SK-N-SH treated with all-trans-retinoic acid at 6 μM for 48 hours (cell line): ENCODE measurements around the gene MEIOSIN.
"Not testable (repeated sequence)": the region's sequence is repeated elsewhere in the genome, so short reads cannot be mapped to it uniquely, and the experiment has no call there.

ENCODE experiments used
- ATAC-seq: fragments of 200-7000 bp; cut with Tn5 transposase; 3 replicates; pipeline ENCODE4 v1.9.1; 2020; ENCODE audit warnings: mild to moderate bottlenecking, moderate library complexity
- ARNTL ChIP-seq: fragments of 450-650 bp; formaldehyde crosslinking; IDR thresholded peaks from 2 replicates; pipeline ENCODE4 v1.5.0; 2020; ENCODE audit warnings: low read depth, mild to moderate bottlenecking, moderate library complexity, borderline replicate concordance
- BACH2 ChIP-seq: fragments of 250-450 bp; sonication (Bioruptor Pico); IDR thresholded peaks from 2 replicates; pipeline ENCODE4 v1.9.0; 2021; ENCODE audit warnings: mild to moderate bottlenecking, borderline replicate concordance
- CREB5 ChIP-seq: fragments of 250-450 bp; sonication (Bioruptor Pico); IDR thresholded peaks from 2 replicates; pipeline ENCODE4 v1.5.1; 2020; ENCODE audit warnings: low read depth, mild to moderate bottlenecking, moderate library complexity
- CSRNP3 ChIP-seq: fragments of 250-450 bp; sonication (Bioruptor Pico); IDR thresholded peaks from 2 replicates; pipeline ENCODE4 v1.5.1; 2021; ENCODE audit warnings: mild to moderate bottlenecking, moderate library complexity
- ESRRG ChIP-seq: fragments of 250-450 bp; sonication (Bioruptor Pico); IDR thresholded peaks from 2 replicates; pipeline ENCODE4 v1.6.1; 2021; ENCODE audit warnings: mild to moderate bottlenecking
- GLIS3 ChIP-seq: fragments of 250-450 bp; sonication (Bioruptor Pico); IDR thresholded peaks from 2 replicates; pipeline ENCODE4 v1.5.0; 2020; ENCODE audit warnings: mild to moderate bottlenecking, moderate library complexity
- ISL1 ChIP-seq: fragments of 250-450 bp; sonication (Bioruptor Pico); IDR thresholded peaks from 2 replicates; pipeline ENCODE4 v2.1.2; 2022; ENCODE audit warnings: mild to moderate bottlenecking, moderate library complexity
- OSR1 ChIP-seq: fragments of 250-450 bp; sonication (Bioruptor Pico); IDR thresholded peaks from 2 replicates; pipeline ENCODE4 v1.8.0; 2022; ENCODE audit warnings: moderate library complexity, mild to moderate bottlenecking, inconsistent platforms
- PATZ1 ChIP-seq: fragments of 250-450 bp; sonication (Bioruptor Pico); IDR thresholded peaks from 2 replicates; pipeline ENCODE4 v1.8.0; 2020; ENCODE audit warnings: mild to moderate bottlenecking, moderate library complexity, borderline replicate concordance
- POU6F1 ChIP-seq: fragments of 250-450 bp; sonication (Bioruptor Pico); IDR thresholded peaks from 2 replicates; pipeline ENCODE4 v1.8.0; 2021; ENCODE audit warnings: low read depth, mild to moderate bottlenecking, moderate library complexity, borderline replicate concordance
- PPARA ChIP-seq: fragments of 250-450 bp; sonication (Bioruptor Pico); IDR thresholded peaks from 2 replicates; pipeline ENCODE4 v1.5.0; 2020; ENCODE audit warnings: mild to moderate bottlenecking, borderline replicate concordance
- RARB ChIP-seq: fragments of 250-450 bp; sonication (Bioruptor Pico); IDR thresholded peaks from 2 replicates; pipeline ENCODE4 v1.8.0; 2021; ENCODE audit warnings: mild to moderate bottlenecking, moderate library complexity
- SNAI2 ChIP-seq: fragments of 250-450 bp; sonication (Bioruptor Pico); IDR thresholded peaks from 2 replicates; pipeline ENCODE4 v1.5.0; 2020; ENCODE audit warnings: mild to moderate bottlenecking, moderate library complexity
- TCF4 ChIP-seq: fragments of 250-450 bp; sonication (Bioruptor Pico); IDR thresholded peaks from 2 replicates; pipeline ENCODE4 v1.8.0; 2021; ENCODE audit warnings: mild to moderate bottlenecking, moderate library complexity, borderline replicate concordance
- TOX ChIP-seq: fragments of 250-450 bp; sonication (Bioruptor Pico); IDR thresholded peaks from 2 replicates; pipeline ENCODE4 v1.8.0; 2021; ENCODE audit warnings: mild to moderate bottlenecking, moderate library complexity, borderline replicate concordance
- ZC3H10 ChIP-seq: fragments of 250-450 bp; sonication (Bioruptor Pico); IDR thresholded peaks from 2 replicates; pipeline ENCODE4 v1.5.1; 2021; ENCODE audit warnings: mild to moderate bottlenecking, moderate library complexity
- ZFP3 ChIP-seq: fragments of 250-450 bp; sonication (Bioruptor Pico); IDR thresholded peaks from 2 replicates; pipeline ENCODE4 v1.5.0; 2020; ENCODE audit warnings: mild to moderate bottlenecking, moderate library complexity
- ZFP30 ChIP-seq: fragments of 450-650 bp; formaldehyde crosslinking; IDR thresholded peaks from 2 replicates; pipeline ENCODE4 v1.5.0; 2022; ENCODE audit warnings: mild to moderate bottlenecking, moderate library complexity
- ZNF565 ChIP-seq: fragments of 450-650 bp; formaldehyde crosslinking; conservative IDR thresholded peaks from 2 replicates; pipeline ENCODE4 v1.5.0; 2020; ENCODE audit warnings: low read depth, mild to moderate bottlenecking, moderate library complexity
- ZNF70 ChIP-seq: fragments of 450-650 bp; formaldehyde crosslinking; IDR thresholded peaks from 2 replicates; pipeline ENCODE4 v1.5.0; 2020; ENCODE audit warnings: mild to moderate bottlenecking, moderate library complexity
- ZNF8 ChIP-seq: fragments of 450-650 bp; formaldehyde crosslinking; IDR thresholded peaks from 2 replicates; pipeline ENCODE4 v1.5.0; 2020; ENCODE audit warnings: mild to moderate bottlenecking, moderate library complexity

The MEIOSIN gene

GRCh38 chr19:45717983-45718650 lies 15.1 kb upstream of the MEIOSIN start:
- TF ChIP-seq ZNF565 (CRISPR knock-in tag) (no peak), TCF4 (CRISPR knock-in tag) (no peak), ISL1 (CRISPR knock-in tag) (no peak), BACH2 (no peak), CSRNP3 (no peak), PPARA (CRISPR knock-in tag) (no peak), ZC3H10 (CRISPR knock-in tag) (no peak), ZNF70 (CRISPR knock-in tag) (no peak), ZNF8 (CRISPR knock-in tag) (no peak)
- no peak for ATAC-seq

GRCh38 chr19:45720065-45720464 lies 13.2 kb upstream of the MEIOSIN start:
- not testable (repeated sequence) for ATAC-seq

GRCh38 chr19:45728683-45729082 lies 4.6 kb upstream of the MEIOSIN start:
- not testable (repeated sequence) for ATAC-seq

GRCh38 chr19:45729800-45730290 lies 3.4 kb upstream of the MEIOSIN start:
- peak; percentile 18; the same call in 2 of the 3 replicates for ATAC-seq
- no peak for TF ChIP-seq OSR1 (CRISPR knock-in tag)
- no peak for TF ChIP-seq BACH2
- no peak for TF ChIP-seq PPARA (CRISPR knock-in tag)
- no peak for TF ChIP-seq TCF4 (CRISPR knock-in tag)
- TF ChIP-seq SNAI2 = no peak
- no peak for TF ChIP-seq ESRRG (CRISPR knock-in tag)
- no peak for TF ChIP-seq RARB (CRISPR knock-in tag)
- no peak for TF ChIP-seq ZNF565 (CRISPR knock-in tag)
- TF ChIP-seq ZNF70 (CRISPR knock-in tag) = no peak
- TF ChIP-seq ZNF8 (CRISPR knock-in tag) = no peak
- TF ChIP-seq ISL1 (CRISPR knock-in tag) = no peak
- no peak for TF ChIP-seq POU6F1 (CRISPR knock-in tag)
- no peak for TF ChIP-seq ZC3H10 (CRISPR knock-in tag)
- no peak for TF ChIP-seq CREB5

GRCh38 chr19:45730368-45731288 lies 2.6 kb upstream of the MEIOSIN start, which contains the start of gene FBXO46:
TSS of gene FBXO46 (minus strand) at chr19:45730896. CDS start at chr19:45713495, 17,401 bp downstream.
- ATAC-seq = peak; percentile 99
- TF ChIP-seq ZNF70 (CRISPR knock-in tag) = no peak
- no peak for TF ChIP-seq OSR1 (CRISPR knock-in tag)
- TF ChIP-seq ARNTL = no peak
- no peak for TF ChIP-seq PATZ1 (CRISPR knock-in tag)
- TF ChIP-seq TCF4 (CRISPR knock-in tag) = no peak
- no peak for TF ChIP-seq ESRRG (CRISPR knock-in tag)
- no peak for TF ChIP-seq TOX (CRISPR knock-in tag)
- no peak for TF ChIP-seq ZNF8 (CRISPR knock-in tag)
- TF ChIP-seq SNAI2 = no peak
- TF ChIP-seq ZFP3 = no peak
- no peak for TF ChIP-seq ZFP30 (CRISPR knock-in tag)
- TF ChIP-seq BACH2 = no peak
- no peak for TF ChIP-seq ZC3H10 (CRISPR knock-in tag)
- TF ChIP-seq CREB5 = no peak
- no peak for TF ChIP-seq GLIS3 (CRISPR knock-in tag)
